Myometrial cell (primary cell): ENCODE data around the gene TYSND1. TPM values are rescaled to one million over a fixed set of nuclear protein-coding genes. Genes with fewer than 3 reads are reported as not detected.

Source experiments
- total RNA-seq: library from RNA; depleted of rRNA; stranded (reverse); fragments of >200 nt; gene quantifications from 2 replicates; pipeline ENCODE4 v1.2.3, GENCODE V29; 2015

Gene TYSND1
- total RNA-seq: 14.1 and 14.5 TPM in 2 replicates

GRCh38 chr10:70146489-70147258 lies at the start of gene TYSND1:
TYSND1 (minus strand) TSS chr10:70146700; CDS start chr10:70146586, 114 bp downstream.

GRCh38 chr10:70132098-70133029 lies 14.1 kb downstream of the TYSND1 start, which contains the start of gene AIFM2:
AIFM2 (minus strand) TSS chr10:70132825; CDS start chr10:70124084, 8,741 bp downstream.

Other genes with a start within 250 kb of the TYSND1 start
- gene MACROH2A2, start 93.9 kb downstream of the TYSND1 start, total RNA-seq: 11.3 and 12.4 TPM in 2 replicates
- gene AIFM2, start 13.9 kb downstream of the TYSND1 start, total RNA-seq: 6.6 and 8.2 TPM in 2 replicates
- 88.8 and 96.4 TPM in 2 replicates for gene SAR1A, start 23.8 kb upstream of the TYSND1 start, total RNA-seq
- gene PPA1, start 86.7 kb upstream of the TYSND1 start, total RNA-seq: 160 and 209 TPM in 2 replicates
- not detected in 2 replicates for gene NPFFR1, start 137.3 kb upstream of the TYSND1 start, total RNA-seq
- gene LRRC20, start 235.9 kb upstream of the TYSND1 start, total RNA-seq: 20.4 and 22.2 TPM in 2 replicates